GM12878 (cell line): ENCODE data around the gene DISC1.

Experiments used
- BHLHE40 ChIP-seq, 2 experiments: fragments of 450-650 bp in 1 of 2; IDR thresholded peaks; 2 replicates each; pipeline ENCODE4 v1.6.1; 2011 to 2017; ENCODE audit warnings: low read depth in 2 of 2, borderline replicate concordance in 1 of 2, improper control_type of control experiment in 1 of 2, low read length in 1 of 2, mild to moderate bottlenecking in 1 of 2
- EP300 ChIP-seq, 2 experiments: fragments of 150-350 bp in 1 of 2; IDR thresholded peaks; 2 replicates each; pipeline ENCODE4 v1.6.1; 2011 to 2012; ENCODE audit warnings: low read depth in 2 of 2, low read length in 2 of 2, borderline replicate concordance in 1 of 2, improper control_type of control experiment in 1 of 2, inconsistent platforms in 1 of 2; ENCODE audit not compliant: control insufficient read depth in 1 of 2
- TF ChIP-seq, protein P1 (sequence below), 3 experiments: IDR thresholded peaks in 2 of 3; conservative IDR thresholded peaks in 1 of 3; 2 replicates each; pipeline ENCODE4 v1.5.1; 2011; ENCODE audit warnings: low read depth in 3 of 3, low read length in 3 of 3, mild to moderate bottlenecking in 3 of 3, control low read depth in 2 of 3, moderate library complexity in 2 of 3, inconsistent platforms in 1 of 3, mixed read lengths in 1 of 3; ENCODE audit not compliant: control insufficient read depth in 2 of 3, insufficient read depth in 1 of 3; ENCODE audit errors: extremely low read depth in 1 of 3
- TF ChIP-seq, protein P2 (sequence below): fragments of 450-650 bp; IDR thresholded peaks from 2 replicates; pipeline ENCODE4 v1.6.1; 2018; ENCODE audit warnings: borderline replicate concordance, mild to moderate bottlenecking; ENCODE audit not compliant: partially characterized antibody

DNA sequence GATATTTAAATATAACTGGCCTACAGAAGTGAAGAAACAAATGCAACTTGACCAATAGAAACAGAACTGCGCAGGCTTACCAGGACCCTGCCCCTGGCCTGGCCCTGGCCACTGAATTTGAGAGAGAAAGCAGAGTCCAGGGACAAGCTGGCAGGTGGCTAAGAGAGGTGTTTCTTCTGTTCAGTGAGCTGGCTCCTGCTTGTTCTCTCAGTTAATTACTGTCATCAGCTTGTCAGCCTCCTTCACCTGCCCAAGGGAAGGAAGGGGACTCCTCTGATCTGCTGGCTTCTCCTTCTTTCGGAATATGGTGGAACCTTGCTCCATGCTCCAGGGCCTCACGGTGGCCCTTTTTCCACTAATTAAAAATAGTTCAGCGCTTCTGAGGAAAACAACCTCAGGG lies 388.4 kb downstream of the DISC1 start:
- TF ChIP-seq, protein P1, sequence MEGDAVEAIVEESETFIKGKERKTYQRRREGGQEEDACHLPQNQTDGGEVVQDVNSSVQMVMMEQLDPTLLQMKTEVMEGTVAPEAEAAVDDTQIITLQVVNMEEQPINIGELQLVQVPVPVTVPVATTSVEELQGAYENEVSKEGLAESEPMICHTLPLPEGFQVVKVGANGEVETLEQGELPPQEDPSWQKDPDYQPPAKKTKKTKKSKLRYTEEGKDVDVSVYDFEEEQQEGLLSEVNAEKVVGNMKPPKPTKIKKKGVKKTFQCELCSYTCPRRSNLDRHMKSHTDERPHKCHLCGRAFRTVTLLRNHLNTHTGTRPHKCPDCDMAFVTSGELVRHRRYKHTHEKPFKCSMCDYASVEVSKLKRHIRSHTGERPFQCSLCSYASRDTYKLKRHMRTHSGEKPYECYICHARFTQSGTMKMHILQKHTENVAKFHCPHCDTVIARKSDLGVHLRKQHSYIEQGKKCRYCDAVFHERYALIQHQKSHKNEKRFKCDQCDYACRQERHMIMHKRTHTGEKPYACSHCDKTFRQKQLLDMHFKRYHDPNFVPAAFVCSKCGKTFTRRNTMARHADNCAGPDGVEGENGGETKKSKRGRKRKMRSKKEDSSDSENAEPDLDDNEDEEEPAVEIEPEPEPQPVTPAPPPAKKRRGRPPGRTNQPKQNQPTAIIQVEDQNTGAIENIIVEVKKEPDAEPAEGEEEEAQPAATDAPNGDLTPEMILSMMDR (IDR thresholded peaks at IDR 0.05 in 2 of 3, conservative IDR thresholded peaks at IDR 0.05 in 1 of 3; ENCODE audit: control insufficient read depth in 2 of 3, extremely low read depth in 1 of 3, insufficient read depth in 1 of 3, low read depth in 3 of 3, low read length in 3 of 3): no peak
- no peak for TF ChIP-seq BHLHE40 (IDR thresholded peaks at IDR 0.05; ENCODE audit: borderline replicate concordance in 1 of 2, low read depth in 2 of 2, low read length in 1 of 2)
- no peak for TF ChIP-seq EP300 (IDR thresholded peaks at IDR 0.05; ENCODE audit: borderline replicate concordance in 1 of 2, control insufficient read depth in 1 of 2, low read depth in 2 of 2, low read length in 2 of 2)
- TF ChIP-seq, protein P2, sequence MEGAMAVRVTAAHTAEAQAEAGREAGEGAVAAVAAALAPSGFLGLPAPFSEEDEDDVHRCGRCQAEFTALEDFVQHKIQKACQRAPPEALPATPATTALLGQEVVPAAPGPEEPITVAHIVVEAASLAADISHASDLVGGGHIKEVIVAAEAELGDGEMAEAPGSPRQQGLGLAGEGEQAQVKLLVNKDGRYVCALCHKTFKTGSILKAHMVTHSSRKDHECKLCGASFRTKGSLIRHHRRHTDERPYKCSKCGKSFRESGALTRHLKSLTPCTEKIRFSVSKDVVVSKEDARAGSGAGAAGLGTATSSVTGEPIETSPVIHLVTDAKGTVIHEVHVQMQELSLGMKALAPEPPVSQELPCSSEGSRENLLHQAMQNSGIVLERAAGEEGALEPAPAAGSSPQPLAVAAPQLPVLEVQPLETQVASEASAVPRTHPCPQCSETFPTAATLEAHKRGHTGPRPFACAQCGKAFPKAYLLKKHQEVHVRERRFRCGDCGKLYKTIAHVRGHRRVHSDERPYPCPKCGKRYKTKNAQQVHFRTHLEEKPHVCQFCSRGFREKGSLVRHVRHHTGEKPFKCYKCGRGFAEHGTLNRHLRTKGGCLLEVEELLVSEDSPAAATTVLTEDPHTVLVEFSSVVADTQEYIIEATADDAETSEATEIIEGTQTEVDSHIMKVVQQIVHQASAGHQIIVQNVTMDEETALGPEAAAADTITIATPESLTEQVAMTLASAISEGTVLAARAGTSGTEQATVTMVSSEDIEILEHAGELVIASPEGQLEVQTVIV: no peak
